Panc1 (cell line): Measurements from ENCODE around the gene KCP.

ENCODE experiments used
- CTCF ChIP-seq: fragments of 450-650 bp; IDR thresholded peaks from 2 replicates; pipeline ENCODE4 v1.5.1; 2017; ENCODE audit warnings: mild to moderate bottlenecking
- POLR2AphosphoS5 ChIP-seq: IDR thresholded peaks from 2 replicates; pipeline ENCODE4 v1.6.1; 2012; ENCODE audit warnings: mild to moderate bottlenecking, low read depth, low read length, moderate library complexity
- SIN3A ChIP-seq: IDR thresholded peaks from 2 replicates; pipeline ENCODE4 v1.6.1; 2012; ENCODE audit warnings: low read depth, mild to moderate bottlenecking, low read length, moderate library complexity, borderline replicate concordance; ENCODE audit not compliant: insufficient read depth
- TCF7L2 ChIP-seq: IDR thresholded peaks from 2 replicates; pipeline ENCODE4 v1.6.1; 2011; ENCODE audit warnings: mild to moderate bottlenecking, low read depth, low read length, inconsistent platforms
- TF ChIP-seq, protein P1 (sequence below), 2 experiments: IDR thresholded peaks; 2 replicates each; pipeline ENCODE4 v1.6.1; 2011 to 2012; ENCODE audit warnings: low read depth in 2 of 2, control low read depth in 1 of 2, low read length in 1 of 2, mild to moderate bottlenecking in 1 of 2, moderate library complexity in 1 of 2; ENCODE audit not compliant: insufficient read depth in 1 of 2

- no peak for TF ChIP-seq CTCF
- no peak for TF ChIP-seq POLR2AphosphoS5
- TF ChIP-seq, protein P1, sequence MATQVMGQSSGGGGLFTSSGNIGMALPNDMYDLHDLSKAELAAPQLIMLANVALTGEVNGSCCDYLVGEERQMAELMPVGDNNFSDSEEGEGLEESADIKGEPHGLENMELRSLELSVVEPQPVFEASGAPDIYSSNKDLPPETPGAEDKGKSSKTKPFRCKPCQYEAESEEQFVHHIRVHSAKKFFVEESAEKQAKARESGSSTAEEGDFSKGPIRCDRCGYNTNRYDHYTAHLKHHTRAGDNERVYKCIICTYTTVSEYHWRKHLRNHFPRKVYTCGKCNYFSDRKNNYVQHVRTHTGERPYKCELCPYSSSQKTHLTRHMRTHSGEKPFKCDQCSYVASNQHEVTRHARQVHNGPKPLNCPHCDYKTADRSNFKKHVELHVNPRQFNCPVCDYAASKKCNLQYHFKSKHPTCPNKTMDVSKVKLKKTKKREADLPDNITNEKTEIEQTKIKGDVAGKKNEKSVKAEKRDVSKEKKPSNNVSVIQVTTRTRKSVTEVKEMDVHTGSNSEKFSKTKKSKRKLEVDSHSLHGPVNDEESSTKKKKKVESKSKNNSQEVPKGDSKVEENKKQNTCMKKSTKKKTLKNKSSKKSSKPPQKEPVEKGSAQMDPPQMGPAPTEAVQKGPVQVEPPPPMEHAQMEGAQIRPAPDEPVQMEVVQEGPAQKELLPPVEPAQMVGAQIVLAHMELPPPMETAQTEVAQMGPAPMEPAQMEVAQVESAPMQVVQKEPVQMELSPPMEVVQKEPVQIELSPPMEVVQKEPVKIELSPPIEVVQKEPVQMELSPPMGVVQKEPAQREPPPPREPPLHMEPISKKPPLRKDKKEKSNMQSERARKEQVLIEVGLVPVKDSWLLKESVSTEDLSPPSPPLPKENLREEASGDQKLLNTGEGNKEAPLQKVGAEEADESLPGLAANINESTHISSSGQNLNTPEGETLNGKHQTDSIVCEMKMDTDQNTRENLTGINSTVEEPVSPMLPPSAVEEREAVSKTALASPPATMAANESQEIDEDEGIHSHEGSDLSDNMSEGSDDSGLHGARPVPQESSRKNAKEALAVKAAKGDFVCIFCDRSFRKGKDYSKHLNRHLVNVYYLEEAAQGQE (IDR thresholded peaks at IDR 0.05; ENCODE audit: insufficient read depth in 1 of 2, low read depth in 2 of 2, low read length in 1 of 2), result no peak
- no peak for TF ChIP-seq SIN3A
- no peak for TF ChIP-seq TCF7L2
These were observed 36.1 kb downstream of the KCP start for GRCh38 chr7:128874140-128875031.
